HL-60 (cell line): ENCODE results near the gene TRIM17. TPM values are rescaled to one million over a fixed set of nuclear protein-coding genes. Genes with fewer than 3 reads are reported as not detected.

Source experiments
- microRNA-seq: library from miRNA; unstranded; fragments of <30 nt; microRNA quantifications from one replicate; pipeline ENCODE4, GENCODE V29; 2018

The TRIM17 gene

Small RNAs within 50 kb of the gene (microRNA-seq; reads per million reads assigned to microRNA genes)
- gene MIR4666A (not detected), gene MIR6742 (not detected)
